ENCODE results near the gene ZNF827. TPM values are rescaled to one million over a fixed set of nuclear protein-coding genes. Genes with fewer than 3 reads are reported as not detected.

Gene ZNF827
- polyA plus RNA-seq, 1 experiment: 15.1 TPM

DNA sequence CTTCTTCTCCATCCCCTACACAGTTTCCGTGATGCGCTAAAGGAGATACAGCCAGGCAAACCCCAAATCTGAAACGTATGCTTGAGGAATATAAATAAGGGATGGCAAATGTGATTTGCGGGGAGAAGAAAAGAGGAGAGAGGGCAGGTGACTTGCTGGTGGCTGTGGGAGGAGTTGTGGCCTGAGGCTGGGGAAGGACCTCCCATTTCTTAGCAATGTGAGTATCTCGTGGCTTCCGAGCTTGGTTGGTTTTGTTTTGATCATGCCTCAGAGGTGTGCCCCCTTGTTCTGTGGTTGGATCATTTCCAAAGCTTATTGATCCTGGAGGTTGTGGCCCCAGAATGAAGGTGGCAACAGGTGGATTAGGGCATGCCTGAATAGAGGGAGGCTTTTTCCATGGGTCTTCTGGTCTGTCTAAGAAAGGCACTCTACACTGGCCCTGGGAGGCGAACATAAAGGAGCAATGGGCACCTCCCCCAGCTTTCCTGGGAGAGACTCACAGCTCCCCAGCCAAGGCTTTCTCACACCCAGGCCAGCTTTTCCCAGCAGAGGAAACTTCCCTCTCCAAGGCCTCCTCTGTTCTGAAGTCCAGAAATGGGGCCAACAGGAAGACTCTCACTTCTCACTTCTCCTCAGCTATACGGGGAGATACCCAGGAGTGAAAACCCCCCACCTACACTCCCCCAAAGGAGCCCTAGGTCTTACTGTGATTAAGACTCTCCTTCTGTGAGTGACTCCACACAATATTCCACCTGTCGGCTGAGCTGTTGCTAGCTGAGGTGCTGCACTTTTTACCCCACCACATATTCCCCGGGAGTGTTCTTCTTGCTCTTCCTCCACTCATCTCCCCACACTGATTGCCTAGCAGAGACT, 218.6 kb downstream of the ZNF827 start:
- POLR2A ChIA-PET: interaction anchor here (0.6 kb wide), 1 partner anchor 13 kb away, joined by 3 read pairs; no protein-coding TSS in a partner anchor

DNA sequence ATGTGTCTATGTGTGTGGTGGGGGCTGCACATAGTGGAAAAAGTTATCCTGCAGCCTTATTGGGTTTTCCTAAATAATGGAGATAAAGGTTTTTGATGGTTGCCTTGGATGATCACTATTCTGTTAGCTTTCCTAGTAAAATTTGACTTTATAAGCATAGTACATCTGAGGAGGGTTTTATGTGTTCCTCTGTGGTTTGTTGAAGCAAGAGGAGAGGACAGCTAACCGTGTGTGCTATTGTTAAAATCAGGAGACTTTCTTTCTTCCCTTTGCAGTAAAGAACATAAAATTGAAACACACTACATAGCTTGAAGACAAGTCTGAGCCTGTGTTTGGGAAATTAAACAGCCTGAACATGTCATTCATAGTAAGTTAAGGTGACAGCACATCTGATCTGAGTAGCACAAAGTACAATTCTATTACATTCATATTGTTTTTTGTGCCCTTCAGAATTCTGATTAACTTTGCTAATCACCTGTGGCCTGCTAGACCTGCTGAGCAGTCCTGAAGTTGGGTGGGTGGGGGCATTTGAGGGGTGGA, 221.9 kb downstream of the ZNF827 start:
- ChIA-PET POLR2A (no interaction called here), CTCF (interaction anchor here (1.1 kb wide), 1 partner anchor 98 kb away, joined by 4 read pairs; the partner anchor contains the start of gene MMAA)
- no peaks in the 10 kb centered on the region for H3K27me3 ChIP-seq (ENCODE audit: control insufficient read depth, insufficient read depth, low read length)
- DNase-seq (ENCODE audit: low read depth): no peak
- TF ChIP-seq, protein P1, sequence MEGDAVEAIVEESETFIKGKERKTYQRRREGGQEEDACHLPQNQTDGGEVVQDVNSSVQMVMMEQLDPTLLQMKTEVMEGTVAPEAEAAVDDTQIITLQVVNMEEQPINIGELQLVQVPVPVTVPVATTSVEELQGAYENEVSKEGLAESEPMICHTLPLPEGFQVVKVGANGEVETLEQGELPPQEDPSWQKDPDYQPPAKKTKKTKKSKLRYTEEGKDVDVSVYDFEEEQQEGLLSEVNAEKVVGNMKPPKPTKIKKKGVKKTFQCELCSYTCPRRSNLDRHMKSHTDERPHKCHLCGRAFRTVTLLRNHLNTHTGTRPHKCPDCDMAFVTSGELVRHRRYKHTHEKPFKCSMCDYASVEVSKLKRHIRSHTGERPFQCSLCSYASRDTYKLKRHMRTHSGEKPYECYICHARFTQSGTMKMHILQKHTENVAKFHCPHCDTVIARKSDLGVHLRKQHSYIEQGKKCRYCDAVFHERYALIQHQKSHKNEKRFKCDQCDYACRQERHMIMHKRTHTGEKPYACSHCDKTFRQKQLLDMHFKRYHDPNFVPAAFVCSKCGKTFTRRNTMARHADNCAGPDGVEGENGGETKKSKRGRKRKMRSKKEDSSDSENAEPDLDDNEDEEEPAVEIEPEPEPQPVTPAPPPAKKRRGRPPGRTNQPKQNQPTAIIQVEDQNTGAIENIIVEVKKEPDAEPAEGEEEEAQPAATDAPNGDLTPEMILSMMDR (IDR thresholded peaks at IDR 0.05; ENCODE audit: insufficient read depth, low read depth, low read length): no peak
- H3K36me3 ChIP-seq (ENCODE audit: control insufficient read depth, insufficient read depth, low read length): no peaks in the 10 kb centered on the region
- no peak overlapping the region for H3K4me3 ChIP-seq (ENCODE audit: low read depth, low read length)

More for the DNA sequence above, 218.6 kb downstream of the ZNF827 start:
- no peaks in the 10 kb centered on the region for H3K27me3 ChIP-seq (ENCODE audit: control insufficient read depth, insufficient read depth, low read length)
- no peak for DNase-seq (ENCODE audit: low read depth)
- H3K4me3 ChIP-seq (ENCODE audit: low read depth, low read length): no peak overlapping the region
- CTCF ChIA-PET: interaction anchor here (1.0 kb wide), 1 partner anchor 12 kb away, joined by 3 read pairs; no protein-coding TSS in a partner anchor
- TF ChIP-seq, protein P1 (IDR thresholded peaks at IDR 0.05; ENCODE audit: insufficient read depth, low read depth, low read length): no peak
- H3K36me3 ChIP-seq (ENCODE audit: control insufficient read depth, insufficient read depth, low read length): no peaks in the 10 kb centered on the region

DNA sequence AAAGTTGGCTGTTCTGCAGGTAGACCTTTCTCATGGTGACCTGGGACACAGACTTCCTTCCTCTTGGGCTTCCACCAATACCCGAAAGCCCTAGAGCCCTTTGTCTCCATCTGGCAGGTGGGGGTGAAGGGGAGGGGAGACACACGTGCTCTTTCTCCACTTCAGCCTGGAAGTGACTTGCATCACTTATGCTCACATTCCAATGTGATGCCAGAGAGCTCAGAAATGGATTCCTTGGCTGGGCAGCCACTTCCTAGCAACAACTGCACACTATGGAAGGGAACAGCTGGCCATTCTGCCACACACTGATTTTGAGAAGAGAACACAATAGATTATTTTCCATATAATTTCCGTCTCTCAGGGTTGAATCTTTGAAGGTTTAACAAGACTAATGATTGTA, 222.4 kb downstream of the ZNF827 start:
- POLR2A ChIA-PET: no interaction called here

DNA sequence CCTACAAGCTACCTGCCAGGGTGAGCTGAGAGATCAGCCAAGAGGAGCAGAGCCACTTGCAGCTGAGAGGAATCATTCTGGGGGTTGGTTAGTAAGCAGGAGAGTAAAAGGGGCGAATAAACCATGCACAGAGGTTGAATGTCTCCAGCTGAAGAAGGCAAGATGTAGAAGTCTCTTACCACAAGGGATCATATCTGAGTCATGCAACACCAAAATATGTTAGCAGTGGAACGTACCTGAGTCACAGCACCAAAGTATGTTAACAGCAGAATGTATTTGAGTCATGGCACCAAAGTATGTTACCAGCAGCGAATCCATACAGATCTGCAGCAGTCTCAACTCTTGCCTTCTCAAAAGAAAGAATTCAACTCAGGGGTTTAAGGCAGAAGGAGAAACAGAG, 228.8 kb downstream of the ZNF827 start:
- H3K4me3 ChIP-seq (ENCODE audit: low read depth, low read length): no peak overlapping the region
- no peaks in the 10 kb centered on the region for H3K36me3 ChIP-seq (ENCODE audit: control insufficient read depth, insufficient read depth, low read length)
- POLR2A ChIA-PET: no interaction called here
- TF ChIP-seq, protein P1 (IDR thresholded peaks at IDR 0.05; ENCODE audit: insufficient read depth, low read depth, low read length): no peak
- no peaks in the 10 kb centered on the region for H3K27me3 ChIP-seq (ENCODE audit: control insufficient read depth, insufficient read depth, low read length)
- peak; percentile 67 for DNase-seq (ENCODE audit: low read depth)
- CTCF ChIA-PET: interaction anchor here (0.8 to 0.9 kb wide), 2 partner anchors 16 to 132 kb away, joined by 3 read pairs; no protein-coding TSS in a partner anchor

More for the DNA sequence above, 222.4 kb downstream of the ZNF827 start:
- no peak for DNase-seq (ENCODE audit: low read depth)
- Histone ChIP-seq H3K27me3 (ENCODE audit: control insufficient read depth, insufficient read depth, low read length) (no peaks in the 10 kb centered on the region), H3K4me3 (ENCODE audit: low read depth, low read length) (no peak overlapping the region), H3K36me3 (ENCODE audit: control insufficient read depth, insufficient read depth, low read length) (no peaks in the 10 kb centered on the region)
- TF ChIP-seq, protein P1 (IDR thresholded peaks at IDR 0.05; ENCODE audit: insufficient read depth, low read depth, low read length): no peak
- CTCF ChIA-PET: interaction anchor here (1.0 kb wide), 1 partner anchor 35 kb away, joined by 3 read pairs; no protein-coding TSS in a partner anchor

DNA sequence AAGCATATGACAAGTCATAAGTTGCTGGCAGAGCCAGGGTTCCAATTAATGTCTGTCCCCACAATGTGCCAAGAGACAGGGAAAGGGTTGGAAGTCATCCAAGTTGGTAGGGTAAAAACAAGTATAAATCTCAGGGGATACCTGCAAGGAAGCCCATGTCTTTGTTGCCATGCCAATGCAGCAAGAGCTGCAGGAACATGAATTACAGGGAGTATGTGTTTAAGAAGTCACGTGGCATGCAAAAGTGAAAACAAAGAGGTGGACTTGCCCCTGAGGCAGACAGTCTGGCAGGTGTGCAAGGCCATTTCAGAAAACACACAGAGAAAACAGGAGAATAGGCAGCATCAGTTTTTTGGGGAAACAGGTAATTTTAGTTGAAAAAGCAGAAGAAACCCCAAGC, 229.3 kb downstream of the ZNF827 start:
- H3K36me3 ChIP-seq (ENCODE audit: control insufficient read depth, insufficient read depth, low read length): no peaks in the 10 kb centered on the region
- TF ChIP-seq, protein P1 (IDR thresholded peaks at IDR 0.05; ENCODE audit: insufficient read depth, low read depth, low read length): no peak
- no peaks in the 10 kb centered on the region for H3K27me3 ChIP-seq (ENCODE audit: control insufficient read depth, insufficient read depth, low read length)
- POLR2A ChIA-PET: no interaction called here
- CTCF ChIA-PET: interaction anchor here (0.8 to 0.9 kb wide), 2 partner anchors 17 to 132 kb away, joined by 3 read pairs; no protein-coding TSS in a partner anchor
- H3K4me3 ChIP-seq (ENCODE audit: low read depth, low read length): no peak overlapping the region
- no peak for DNase-seq (ENCODE audit: low read depth)
